GM19463 (cell line): ENCODE measurements around the gene COL5A1.
"Not testable (repeated sequence)": the region's sequence is repeated elsewhere in the genome, so short reads cannot be mapped to it uniquely, and the experiment has no call there.

Experiments used
- ATAC-seq: cut with Tn5 transposase; IDR thresholded peaks from one replicate; pipeline ENCODE4 v1.9.1; 2021; ENCODE audit warnings: mild to moderate bottlenecking, moderate library complexity; ENCODE audit not compliant: unreplicated experiment

Gene COL5A1

GRCh38 chr9:134704498-134704897 lies 62.9 kb downstream of the COL5A1 start:
- ATAC-seq, result no peak

GRCh38 chr9:134705786-134706185 lies 64.2 kb downstream of the COL5A1 start:
- no peak for ATAC-seq

- ATAC-seq, result no peak
Observed at GRCh38 chr9:134706522-134706921, 64.9 kb downstream of the COL5A1 start.

- no peak for ATAC-seq
Observed at GRCh38 chr9:134707031-134707680, 65.6 kb downstream of the COL5A1 start.

GRCh38 chr9:134707731-134708671 lies 66.4 kb downstream of the COL5A1 start:
- no peak for ATAC-seq

GRCh38 chr9:134708672-134709038 lies 67.1 kb downstream of the COL5A1 start:
- no peak for ATAC-seq

GRCh38 chr9:134709512-134710270 lies 68.1 kb downstream of the COL5A1 start:
- ATAC-seq, result no peak

- ATAC-seq, result no peak
Observed at GRCh38 chr9:134710271-134710540, 68.6 kb downstream of the COL5A1 start.

- no peak for ATAC-seq
Observed at GRCh38 chr9:134710901-134711300, 69.3 kb downstream of the COL5A1 start.

GRCh38 chr9:134712243-134712642 lies 70.6 kb downstream of the COL5A1 start:
- no peak for ATAC-seq

GRCh38 chr9:134712926-134713325 lies 71.3 kb downstream of the COL5A1 start:
- ATAC-seq, result no peak

GRCh38 chr9:134715536-134715935 lies 73.9 kb downstream of the COL5A1 start:
- ATAC-seq, result not testable (repeated sequence)

GRCh38 chr9:134716067-134716466 lies 74.5 kb downstream of the COL5A1 start:
- ATAC-seq, result no peak

- ATAC-seq, result no peak
Observed at GRCh38 chr9:134717056-134717455, 75.5 kb downstream of the COL5A1 start.

- ATAC-seq, result no peak
Observed at GRCh38 chr9:134717924-134718645, 76.5 kb downstream of the COL5A1 start.

GRCh38 chr9:134719331-134719730 lies 77.7 kb downstream of the COL5A1 start:
- ATAC-seq, result no peak

- ATAC-seq, result no peak
Observed at GRCh38 chr9:134720136-134720753, 78.6 kb downstream of the COL5A1 start.

GRCh38 chr9:134720796-134721195 lies 79.2 kb downstream of the COL5A1 start:
- ATAC-seq, result no peak

GRCh38 chr9:134721344-134721743 lies 79.7 kb downstream of the COL5A1 start:
- ATAC-seq, result no peak

- no peak for ATAC-seq
Observed at GRCh38 chr9:134722120-134722701, 80.6 kb downstream of the COL5A1 start.
